ENCODE measurements around the gene TRO. TPM values are rescaled to one million over a fixed set of nuclear protein-coding genes. Genes with fewer than 3 reads are reported as not detected.

Gene TRO
- total and polyA plus RNA-seq, 8 donors: 4.2 to 137 (median 96.5) TPM

GRCh38 chrX:54928876-54929275 is 8.3 kb downstream of the TRO start:
- ATAC-seq: no peak
- Histone ChIP-seq H3K9me3 (no peaks in the 10 kb centered on the region), H3K4me1 (no peaks in the 10 kb centered on the region), H3K27me3 (no peaks in the 10 kb centered on the region), H3K27ac (no peak overlapping the region), H3K36me3 (no peaks in the 10 kb centered on the region), H3K4me3 (no peak overlapping the region)
- TF ChIP-seq CTCF (IDR thresholded peaks at IDR 0.05): no peak
- intact Hi-C loops (cut with DNase I): no loop called here
- DNase-seq: no peak

GRCh38 chrX:54930291-54931049 is 9.8 kb downstream of the TRO start:
- intact Hi-C loops (cut with DNase I): no loop called here
- Histone ChIP-seq H3K27ac (no peak overlapping the region), H3K27me3 (no peaks in the 10 kb centered on the region), H3K36me3 (no peaks in the 10 kb centered on the region), H3K9me3 (no peaks in the 10 kb centered on the region), H3K4me3 (no peak overlapping the region), H3K4me1 (no peaks in the 10 kb centered on the region)
- ATAC-seq (no peak), DNase-seq (no peak)
- TF ChIP-seq CTCF (IDR thresholded peaks at IDR 0.05): no peak

- Histone ChIP-seq H3K9me3 (no peaks in the 10 kb centered on the region), H3K27me3 (no peaks in the 10 kb centered on the region), H3K4me3 (no peak overlapping the region), H3K36me3 (no peaks in the 10 kb centered on the region), H3K4me1 (no peaks in the 10 kb centered on the region), H3K27ac (no peak overlapping the region)
- ATAC-seq (no peak), DNase-seq (no peak)
- TF ChIP-seq CTCF (IDR thresholded peaks at IDR 0.05): no peak
- intact Hi-C loops (cut with DNase I): no loop called here
Measured at GRCh38 chrX:54931107-54931506, 10.5 kb downstream of the TRO start.

- Histone ChIP-seq H3K27ac (no peak overlapping the region), H3K4me1 (no peaks in the 10 kb centered on the region), H3K4me3 (no peak overlapping the region), H3K27me3 (no peaks in the 10 kb centered on the region), H3K9me3 (no peaks in the 10 kb centered on the region), H3K36me3 (no peaks in the 10 kb centered on the region)
- TF ChIP-seq CTCF (IDR thresholded peaks at IDR 0.05): no peak
- no peak for DNase-seq
- no peak for ATAC-seq
- intact Hi-C loops (cut with DNase I): no loop called here
Measured at GRCh38 chrX:54933150-54933826, 12.7 kb downstream of the TRO start.

GRCh38 chrX:54934058-54934457 is 13.4 kb downstream of the TRO start:
- no peak for TF ChIP-seq CTCF (IDR thresholded peaks at IDR 0.05)
- no peak for ATAC-seq
- Histone ChIP-seq H3K36me3 (no peaks in the 10 kb centered on the region), H3K27ac (no peak overlapping the region), H3K9me3 (no peaks in the 10 kb centered on the region), H3K4me1 (no peaks in the 10 kb centered on the region), H3K4me3 (no peak overlapping the region), H3K27me3 (no peaks in the 10 kb centered on the region)
- intact Hi-C loops (cut with DNase I): no loop called here
- no peak for DNase-seq

Data from left lung (tissue), 10 donors.